Upper lobe of left lung (tissue), 6 donors: ENCODE measurements around the gene THRAP3. TPM values are rescaled to one million over a fixed set of nuclear protein-coding genes. Genes with fewer than 3 reads are reported as not detected.

Source experiments
- ATAC-seq, 2 donors: fragments of 200-7000 bp; cut with Tn5 transposase; one replicate each; pipeline ENCODE4 v1.9.1; 2022; ENCODE audit warnings: mild to moderate bottlenecking in 2 of 2, moderate library complexity in 2 of 2; ENCODE audit not compliant: low FRiP score in 2 of 2
- DNase-seq, 2 donors: peaks; one replicate each; pipeline ENCODE4 v3.0.0-alpha.2; 2019 to 2020
- H3K27ac ChIP-seq, 4 donors: fragments of 200-600 bp; sonication (generic); one replicate each; pipeline ENCODE4 v1.5.1; 2016 to 2019
- H3K27me3 ChIP-seq, 4 donors: fragments of 200-600 bp; sonication (generic); one replicate each; pipeline ENCODE4 v1.5.1; 2017 to 2019
- H3K36me3 ChIP-seq, 4 donors: fragments of 200-600 bp; sonication (generic); one replicate each; pipeline ENCODE4 v1.5.1; 2016 to 2019
- H3K4me1 ChIP-seq, 4 donors: fragments of 200-600 bp; sonication (generic); one replicate each; pipeline ENCODE4 v1.5.1; 2018 to 2019
- H3K4me3 ChIP-seq, 4 donors: fragments of 200-600 bp; sonication (generic); one replicate each; pipeline ENCODE4 v1.5.1; 2017 to 2019; ENCODE audit warnings: mild to moderate bottlenecking in 2 of 4, moderate library complexity in 1 of 4
- H3K9me3 ChIP-seq, 4 donors: fragments of 200-600 bp; sonication (generic); one replicate each; pipeline ENCODE4 v1.5.1; 2018 to 2019
- CTCF ChIP-seq, 6 experiments: fragments of 450-650 bp in 4 of 6; fragments of 200-600 bp in 2 of 6; sonication (generic) in 2 of 6; IDR thresholded peaks; one replicate each; pipeline ENCODE4 v1.5.1; 2016 to 2019; ENCODE audit warnings: antibody characterized with exemption in 6 of 6
- EP300 ChIP-seq, 4 donors: sonication (generic); formaldehyde crosslinking; IDR thresholded peaks; one replicate each; pipeline ENCODE4 v1.5.1; 2017; ENCODE audit warnings: antibody characterized with exemption in 4 of 4, control low read depth in 2 of 4
- POLR2A ChIP-seq, 4 donors: fragments of 450-650 bp; IDR thresholded peaks; one replicate each; pipeline ENCODE4 v1.5.1; 2016 to 2017; ENCODE audit warnings: antibody characterized with exemption in 4 of 4, mild to moderate bottlenecking in 2 of 4
- POLR2AphosphoS5 ChIP-seq, 2 donors: sonication (generic); formaldehyde crosslinking; IDR thresholded peaks; one replicate each; pipeline ENCODE4 v1.5.1; 2017; ENCODE audit warnings: antibody characterized with exemption in 2 of 2
- WGBS, 2 donors: methylation state at CpG; one replicate each; pipeline ENCODE4 v1.1.5; 2017 to 2018; 5-methylcytosine and 5-hydroxymethylcytosine counted together
- total RNA-seq, 6 donors: library from RNA; depleted of rRNA in 4 of 6; stranded (reverse); fragments of >200 nt in 4 of 6; gene quantifications; one replicate each; pipeline versions ENCODE4 v1.1.0 to v1.2.1, GENCODE V29; 2016 to 2021
- donor health status: DM: no; HTN: no; CAD: no; lungs with moderate emphysema.
- donor health status: DM: no; HTN: yes; CAD: no; lungs with severe emphysema.

The THRAP3 gene
- 10 to 100 TPM; 55.0 to 91.1 (median 84.0) TPM for total RNA-seq

GRCh38 chr1:36223996-36224536, at the start of gene THRAP3:
THRAP3 (plus strand) TSS chr1:36224443; CDS start chr1:36282564, 58,121 bp downstream.
- peak; percentile 98 to 99 for ATAC-seq
- TF ChIP-seq CTCF (IDR thresholded peaks at IDR 0.05) = peak in 1 of 6 experiments; percentile 41
- peak in 2 of 4 donors; percentile 30 to 85 for TF ChIP-seq EP300 (IDR thresholded peaks at IDR 0.05)
- TF ChIP-seq POLR2A (IDR thresholded peaks at IDR 0.05) = peak; percentile 89 to 98 (median 94)
- TF ChIP-seq POLR2AphosphoS5 (IDR thresholded peaks at IDR 0.05) = peak; percentile 96 to 97
- Histone ChIP-seq H3K9me3 (no peaks in the 10 kb centered on the region), H3K27ac (peak within 1 kb of the TSS; percentile 93 to 96 (median 94)), H3K4me1 (peaks cover 29 to 43% (median 31%) of the 10 kb centered on the region in 4 donors), H3K36me3 (peaks cover 0 to 21% (median 8%) of the 10 kb centered on the region in 4 donors), H3K27me3 (no peaks in the 10 kb centered on the region), H3K4me3 (peak within 1 kb of the TSS; percentile 59 to 69 (median 64))
- 0 to 1% methylated on average over 6 to 23 of the region's 45 CpGs for WGBS, 2 donors
- peak; percentile 99 to 100 for DNase-seq

- no peak for DNase-seq
- no peak for TF ChIP-seq CTCF (IDR thresholded peaks at IDR 0.05)
- TF ChIP-seq POLR2A (IDR thresholded peaks at IDR 0.05) = no peak
- TF ChIP-seq POLR2AphosphoS5 (IDR thresholded peaks at IDR 0.05) = no peak
- no peak for TF ChIP-seq EP300 (IDR thresholded peaks at IDR 0.05)
- Histone ChIP-seq H3K36me3 (peaks cover 67 to 100% (median 89%) of the 10 kb centered on the region in 4 donors), H3K27me3 (no peaks in the 10 kb centered on the region), H3K9me3 (no peaks in the 10 kb centered on the region), H3K4me1 (peaks cover 0 to 20% (median 3%) of the 10 kb centered on the region in 4 donors), H3K4me3 (no peak overlapping the region), H3K27ac (no peak overlapping the region)
- WGBS, 2 donors = 82 to 90% methylated on average over 11 of the region's 11 CpGs
- no peak for ATAC-seq
These were observed 49.5 kb upstream of the THRAP3 start for GRCh38 chr1:36174713-36175112.

GRCh38 chr1:36175137-36176095, 48.8 kb upstream of the THRAP3 start:
- TF ChIP-seq EP300 (IDR thresholded peaks at IDR 0.05) (no peak), CTCF (IDR thresholded peaks at IDR 0.05) (no peak), POLR2AphosphoS5 (IDR thresholded peaks at IDR 0.05) (no peak), POLR2A (IDR thresholded peaks at IDR 0.05) (no peak)
- Histone ChIP-seq H3K36me3 (peaks cover 73 to 100% (median 96%) of the 10 kb centered on the region in 4 donors), H3K27ac (no peak overlapping the region), H3K9me3 (no peaks in the 10 kb centered on the region), H3K4me1 (peaks cover 0 to 20% (median 3%) of the 10 kb centered on the region in 4 donors), H3K27me3 (no peaks in the 10 kb centered on the region), H3K4me3 (no peak overlapping the region)
- DNase-seq (no peak), ATAC-seq (peak in 1 of 2 donors; percentile 5)
- 88 to 91% methylated on average over 5 to 11 of the region's 11 CpGs for WGBS, 2 donors

GRCh38 chr1:36176106-36176949, 47.9 kb upstream of the THRAP3 start:
- ATAC-seq (no peak), DNase-seq (no peak)
- peaks cover 0 to 20% (median 3%) of the 10 kb centered on the region in 4 donors for H3K4me1 ChIP-seq
- H3K9me3 ChIP-seq = no peaks in the 10 kb centered on the region
- H3K4me3 ChIP-seq = no peak overlapping the region
- H3K36me3 ChIP-seq = peaks cover 76 to 100% (median 98%) of the 10 kb centered on the region in 4 donors
- H3K27me3 ChIP-seq = no peaks in the 10 kb centered on the region
- WGBS, 2 donors = 90 to 95% methylated on average over 36 to 37 of the region's 76 CpGs
- H3K27ac ChIP-seq = no peak overlapping the region
- TF ChIP-seq CTCF (IDR thresholded peaks at IDR 0.05) = no peak
- TF ChIP-seq EP300 (IDR thresholded peaks at IDR 0.05) = no peak
